HG03139 (cell line): ENCODE measurements around the gene GABPA.
"Not testable (repeated sequence)": the region's sequence is repeated elsewhere in the genome, so short reads cannot be mapped to it uniquely, and the experiment has no call there.

Experiments used
- ATAC-seq: cut with Tn5 transposase; IDR thresholded peaks from one replicate; pipeline ENCODE4 v1.9.1; 2021; ENCODE audit not compliant: unreplicated experiment

GABPA gene

GRCh38 chr21:25735646-25736597 is 1.1 kb downstream of the GABPA start:
- ATAC-seq, result peak; percentile 34

- ATAC-seq, result no peak
Measured at GRCh38 chr21:25737421-25737820, 2.6 kb downstream of the GABPA start.

GRCh38 chr21:25742900-25743299 is 8.1 kb downstream of the GABPA start:
- ATAC-seq, result no peak

- no peak for ATAC-seq
Measured at GRCh38 chr21:25744854-25745253, 10.1 kb downstream of the GABPA start.

- ATAC-seq, result no peak
Measured at GRCh38 chr21:25750085-25750484, 15.3 kb downstream of the GABPA start.

GRCh38 chr21:25752416-25752815 is 17.6 kb downstream of the GABPA start:
- no peak for ATAC-seq

- ATAC-seq, result no peak
Measured at GRCh38 chr21:25756190-25756932, 21.6 kb downstream of the GABPA start.

- ATAC-seq, result no peak
Measured at GRCh38 chr21:25757531-25757930, 22.8 kb downstream of the GABPA start.

GRCh38 chr21:25759573-25759972 is 24.8 kb downstream of the GABPA start:
- ATAC-seq, result no peak

- no peak for ATAC-seq
Measured at GRCh38 chr21:25760061-25760460, 25.3 kb downstream of the GABPA start.

GRCh38 chr21:25760677-25761076 is 25.9 kb downstream of the GABPA start:
- ATAC-seq, result no peak

GRCh38 chr21:25764065-25764464 is 29.3 kb downstream of the GABPA start:
- ATAC-seq, result no peak

- ATAC-seq, result no peak
Measured at GRCh38 chr21:25767921-25768320, 33.1 kb downstream of the GABPA start.

- no peak for ATAC-seq
Measured at GRCh38 chr21:25772686-25773085, 37.9 kb downstream of the GABPA start.

GRCh38 chr21:25776440-25776839 is 41.7 kb downstream of the GABPA start:
- no peak for ATAC-seq

- not testable (repeated sequence) for ATAC-seq
Measured at GRCh38 chr21:25778126-25778875, 43.5 kb downstream of the GABPA start.

GRCh38 chr21:25788677-25789076 is 53.9 kb downstream of the GABPA start:
- no peak for ATAC-seq

- peak; percentile 71 for ATAC-seq
Measured at GRCh38 chr21:25790122-25790877, 55.5 kb downstream of the GABPA start.

GRCh38 chr21:25790878-25791204 is 56.1 kb downstream of the GABPA start:
- no peak for ATAC-seq

GRCh38 chr21:25791319-25791718 is 56.5 kb downstream of the GABPA start:
- ATAC-seq, result no peak
